NK-92 treated with Interleukin-12 subunit alpha and Interleukin-12 subunit beta, amount 100 ng/mL, for 24 hours (cell line): Measurements from ENCODE around the gene CAPN10.

Experiments used
- DNase-seq: peaks from one replicate; lab custom pipeline; 2025; lab: John Stamatoyannopoulos, UW

Gene CAPN10

DNA sequence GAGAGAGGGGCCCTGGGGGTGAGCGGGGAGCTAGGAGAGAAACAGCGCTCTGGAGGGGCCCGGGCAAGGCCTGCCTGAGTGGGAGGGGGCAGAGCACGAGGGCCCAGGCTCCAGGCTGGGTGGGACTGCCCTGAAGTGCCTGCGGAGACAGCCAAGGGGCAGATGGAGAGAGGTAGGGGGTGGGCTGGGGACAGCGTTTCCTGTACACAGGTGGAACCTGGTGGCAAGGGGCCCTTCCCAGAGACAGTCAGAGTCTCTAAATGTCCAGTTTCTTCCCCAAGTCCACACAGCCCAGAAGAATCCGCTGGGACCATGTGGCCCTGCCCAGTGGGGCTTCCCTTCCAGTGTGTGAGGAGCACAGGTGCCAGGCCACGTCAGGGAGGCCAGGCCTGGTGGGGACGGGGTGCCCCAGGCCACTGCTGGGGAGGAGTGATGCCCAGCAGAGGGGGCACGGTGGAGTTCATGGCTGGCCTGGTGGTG is 37.0 kb downstream of the CAPN10 start:
- DNase-seq = no peak

DNA sequence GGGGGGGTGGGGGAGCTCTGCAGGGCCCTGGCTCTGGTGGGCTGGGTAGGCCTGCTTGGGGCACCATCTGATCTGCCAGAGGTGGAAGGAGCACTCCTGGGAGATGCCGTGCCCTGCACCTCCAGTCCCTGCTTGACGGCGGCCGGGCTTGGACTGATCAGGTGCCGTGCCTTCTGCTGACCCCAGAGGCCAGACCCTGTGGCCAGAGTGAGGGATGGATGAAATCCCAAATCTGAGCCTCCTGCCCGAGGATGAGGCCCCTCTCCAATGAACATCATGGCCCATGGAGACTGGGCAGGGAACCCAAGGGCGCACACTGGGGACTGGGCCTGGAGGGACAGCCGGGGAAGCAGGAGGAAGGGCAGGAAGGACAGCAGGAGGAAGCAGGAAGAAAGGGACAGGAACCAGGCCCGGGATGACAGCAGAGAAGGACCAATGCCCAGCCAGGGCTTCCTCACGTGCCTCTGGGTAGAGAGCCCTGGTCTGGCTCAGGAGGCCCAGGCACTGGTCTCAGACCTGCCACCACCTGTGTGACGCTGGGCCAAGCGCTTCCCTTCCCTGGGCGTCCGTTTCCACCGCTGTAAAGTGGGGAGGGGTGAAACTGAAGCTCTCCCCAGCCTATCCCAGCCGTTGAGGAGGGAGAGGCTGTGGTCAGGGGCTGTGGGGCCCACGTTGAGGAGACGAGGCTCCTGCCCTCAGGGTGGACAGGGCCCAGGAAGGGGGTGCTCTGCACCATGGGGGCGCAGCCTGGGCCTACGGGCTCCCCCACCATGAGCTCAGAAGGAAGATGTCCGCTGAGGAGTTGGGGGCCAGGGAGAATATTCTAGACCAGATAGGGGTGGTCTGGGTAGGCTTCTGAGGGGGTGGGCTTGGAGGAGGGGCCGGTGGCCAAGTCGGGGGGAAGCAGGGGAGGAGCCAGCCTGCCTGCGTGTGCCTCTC is 37.7 kb downstream of the CAPN10 start:
- DNase-seq = no peak

DNA sequence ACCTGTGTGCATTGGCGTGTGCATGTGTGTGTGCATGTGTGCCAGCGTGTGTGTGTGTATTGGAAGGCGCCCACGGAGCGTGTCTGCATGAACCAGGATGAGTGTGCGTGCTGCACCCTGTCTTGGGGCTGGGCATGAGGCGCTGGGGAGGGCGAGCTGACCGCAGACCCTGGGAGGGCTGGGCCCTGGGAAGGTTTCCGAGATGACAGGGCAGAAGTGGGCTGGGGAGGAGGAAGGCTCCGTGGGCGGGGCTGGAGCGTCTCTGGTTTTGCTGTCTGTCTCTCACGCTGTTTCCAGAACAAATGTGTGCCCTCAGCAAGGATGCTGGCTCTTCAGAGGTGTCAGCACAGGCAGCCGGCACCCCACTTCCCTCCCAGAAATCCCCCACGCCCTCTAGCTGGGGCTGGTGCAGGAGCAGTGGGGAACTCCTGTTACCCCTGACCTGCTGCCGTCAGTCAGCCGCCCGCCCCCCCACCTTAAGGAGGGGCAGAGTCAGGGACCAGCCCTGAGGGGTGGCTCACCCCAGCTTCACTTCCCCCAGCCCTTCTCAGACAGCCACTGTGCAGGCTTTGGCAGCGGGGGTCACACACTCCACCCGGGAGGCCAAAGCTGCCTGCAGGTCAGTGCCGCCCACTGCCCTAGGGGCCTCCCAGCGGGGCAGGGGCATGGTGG is 38.6 kb downstream of the CAPN10 start, which contains the start of gene GPR35:
Gene GPR35, plus strand, starts transcription at position 531 of the 672 bp plus-strand sequence. CDS start 4,473 bp downstream, outside the sequence.
- no peak for DNase-seq

DNA sequence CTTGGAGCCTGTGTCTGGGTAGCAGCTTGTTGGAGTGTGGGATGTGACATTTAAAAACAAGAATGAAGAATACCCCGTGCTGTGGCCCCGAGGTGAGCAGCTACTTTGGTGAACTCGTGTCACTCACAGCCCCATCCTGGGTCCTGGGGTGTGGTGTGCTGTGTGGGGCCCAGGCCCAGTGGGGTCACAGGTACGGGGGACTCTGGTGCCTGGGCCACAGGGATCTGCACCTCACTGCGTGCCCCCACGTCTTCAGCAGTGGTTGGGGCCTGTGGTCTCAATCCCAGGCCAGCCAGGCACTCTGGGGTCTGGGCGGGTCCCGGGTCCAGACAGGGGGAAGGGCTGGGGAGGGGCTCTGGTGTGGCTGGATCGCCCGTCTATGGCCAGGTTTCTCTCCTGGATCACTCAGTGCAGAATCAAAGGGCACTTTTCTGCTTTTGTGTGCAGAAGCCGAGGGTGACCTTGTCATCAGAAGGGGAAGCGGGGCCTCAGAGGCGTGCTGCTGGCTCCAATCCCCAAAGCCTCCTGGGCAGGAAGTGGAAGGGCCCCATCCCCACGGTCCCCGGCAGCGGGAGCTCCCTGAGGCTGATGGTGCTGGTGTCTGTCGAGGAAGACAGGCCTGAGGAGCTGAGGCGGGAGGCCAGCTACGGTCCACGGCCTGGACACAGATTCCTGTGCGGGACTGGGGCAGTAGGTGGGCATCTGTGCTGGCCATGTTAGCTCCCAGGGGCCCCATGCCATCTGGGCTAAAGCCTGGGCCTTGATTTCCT is 40.2 kb downstream of the CAPN10 start:
- no peak for DNase-seq

DNA sequence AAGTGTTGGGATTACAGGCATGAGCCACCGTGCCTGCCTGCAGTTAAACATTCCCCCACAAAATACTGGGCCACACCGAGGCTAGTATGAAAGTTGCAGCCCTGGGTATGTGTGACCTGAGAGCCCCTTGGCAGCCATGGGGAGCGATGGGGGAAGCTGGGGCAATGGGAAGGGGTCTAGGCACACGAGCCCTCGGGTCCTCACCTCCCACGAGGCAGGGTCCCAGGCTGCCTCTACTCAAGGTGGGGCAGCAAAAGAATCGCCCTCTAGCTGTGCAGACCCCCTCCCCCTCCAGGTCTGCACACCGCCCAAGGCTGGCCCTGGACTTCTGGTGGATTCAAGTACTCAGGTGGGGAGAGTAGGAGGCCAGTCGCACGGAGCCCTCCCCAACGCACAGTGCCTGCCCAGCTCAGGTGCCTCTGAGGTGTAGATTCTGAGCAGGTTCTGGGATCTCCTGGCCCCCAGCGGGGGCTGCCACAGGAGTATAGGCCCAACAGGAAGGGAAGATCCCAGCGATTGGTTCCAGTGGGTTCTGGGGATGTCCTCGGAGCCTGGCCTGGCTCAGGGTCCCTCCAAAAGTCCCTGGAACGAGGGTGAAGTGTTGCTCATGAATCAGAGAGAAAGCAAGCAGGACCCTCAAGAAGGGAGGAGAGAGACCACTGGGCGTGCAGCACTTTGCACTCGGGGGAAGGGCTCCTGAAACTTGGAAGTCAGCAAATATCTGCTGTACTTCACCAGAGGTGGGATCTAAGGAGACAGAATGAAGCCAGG is 41.4 kb downstream of the CAPN10 start:
- DNase-seq = no peak

DNA sequence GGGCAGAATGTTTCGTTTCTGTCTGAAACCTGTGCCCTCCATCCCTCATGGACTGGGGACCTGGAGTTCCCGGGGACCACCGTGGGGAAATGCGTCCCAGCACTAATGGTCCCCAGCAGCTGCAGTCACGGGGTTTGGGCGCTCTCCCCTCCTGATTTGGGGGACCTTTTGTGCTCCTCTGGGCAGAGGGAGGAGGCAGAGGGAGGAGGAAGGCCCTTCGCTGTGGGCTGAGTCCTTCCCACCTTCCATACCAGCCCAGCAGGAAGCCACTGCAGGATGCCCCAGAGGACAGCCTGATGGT is 41.9 kb downstream of the CAPN10 start:
- DNase-seq = no peak

DNA sequence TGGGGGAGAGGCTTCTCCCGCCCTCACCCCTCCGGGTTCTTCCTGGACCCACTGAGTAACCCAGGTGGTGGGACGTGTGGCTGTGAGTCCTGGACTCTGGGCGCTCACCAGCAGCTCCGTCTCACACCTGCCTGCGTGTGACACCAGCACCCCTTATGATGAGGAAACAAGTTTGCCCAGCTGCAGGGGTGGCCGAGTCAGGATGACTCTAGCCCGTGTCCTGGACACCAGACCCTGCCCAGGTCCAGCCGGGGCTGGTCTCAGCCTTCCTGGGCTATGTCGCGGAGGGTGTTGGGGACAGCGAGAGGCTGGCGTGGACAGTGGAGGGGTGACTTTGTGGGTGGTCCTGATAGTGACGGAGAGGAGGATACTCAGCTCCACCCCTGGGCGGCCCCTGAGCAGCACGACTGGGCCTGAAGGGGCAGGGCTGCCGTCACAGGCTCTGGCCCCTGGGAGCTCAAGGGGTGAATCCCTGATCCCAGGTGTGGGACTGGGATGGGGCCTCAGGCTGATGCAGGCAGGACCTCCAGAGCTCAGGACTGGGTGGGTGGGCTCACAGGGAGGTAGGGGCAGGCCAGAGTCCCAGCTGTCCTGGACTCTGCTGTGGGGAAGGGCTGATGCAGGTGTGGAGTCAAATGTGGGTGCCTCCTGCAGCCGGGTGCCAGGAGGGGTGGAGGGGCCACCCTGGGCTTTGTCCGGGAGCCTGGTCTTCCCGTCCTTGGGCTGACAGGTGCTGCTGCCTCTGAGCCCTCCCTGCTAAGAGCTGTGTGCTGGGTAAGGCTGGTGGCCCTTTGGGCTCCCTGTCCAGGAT is 42.5 kb downstream of the CAPN10 start:
- no peak for DNase-seq

DNA sequence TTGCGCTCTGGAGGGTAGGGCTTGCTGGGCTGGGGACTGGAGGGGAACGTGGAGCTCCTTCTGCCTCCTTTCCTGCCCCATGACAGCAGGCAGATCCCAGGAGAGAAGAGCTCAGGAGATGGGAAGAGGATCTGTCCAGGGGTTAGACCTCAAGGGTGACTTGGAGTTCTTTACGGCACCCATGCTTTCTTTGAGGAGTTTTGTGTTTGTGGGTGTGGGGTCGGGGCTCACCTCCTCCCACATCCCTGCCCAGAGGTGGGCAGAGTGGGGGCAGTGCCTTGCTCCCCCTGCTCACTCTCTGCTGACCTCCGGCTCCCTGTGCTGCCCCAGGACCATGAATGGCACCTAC is 43.1 kb downstream of the CAPN10 start:
- DNase-seq = no peak

DNA sequence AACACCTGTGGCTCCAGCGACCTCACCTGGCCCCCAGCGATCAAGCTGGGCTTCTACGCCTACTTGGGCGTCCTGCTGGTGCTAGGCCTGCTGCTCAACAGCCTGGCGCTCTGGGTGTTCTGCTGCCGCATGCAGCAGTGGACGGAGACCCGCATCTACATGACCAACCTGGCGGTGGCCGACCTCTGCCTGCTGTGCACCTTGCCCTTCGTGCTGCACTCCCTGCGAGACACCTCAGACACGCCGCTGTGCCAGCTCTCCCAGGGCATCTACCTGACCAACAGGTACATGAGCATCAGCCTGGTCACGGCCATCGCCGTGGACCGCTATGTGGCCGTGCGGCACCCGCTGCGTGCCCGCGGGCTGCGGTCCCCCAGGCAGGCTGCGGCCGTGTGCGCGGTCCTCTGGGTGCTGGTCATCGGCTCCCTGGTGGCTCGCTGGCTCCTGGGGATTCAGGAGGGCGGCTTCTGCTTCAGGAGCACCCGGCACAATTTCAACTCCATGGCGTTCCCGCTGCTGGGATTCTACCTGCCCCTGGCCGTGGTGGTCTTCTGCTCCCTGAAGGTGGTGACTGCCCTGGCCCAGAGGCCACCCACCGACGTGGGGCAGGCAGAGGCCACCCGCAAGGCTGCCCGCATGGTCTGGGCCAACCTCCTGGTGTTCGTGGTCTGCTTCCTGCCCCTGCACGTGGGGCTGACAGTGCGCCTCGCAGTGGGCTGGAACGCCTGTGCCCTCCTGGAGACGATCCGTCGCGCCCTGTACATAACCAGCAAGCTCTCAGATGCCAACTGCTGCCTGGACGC is 43.6 kb downstream of the CAPN10 start:
- DNase-seq = no peak

DNA sequence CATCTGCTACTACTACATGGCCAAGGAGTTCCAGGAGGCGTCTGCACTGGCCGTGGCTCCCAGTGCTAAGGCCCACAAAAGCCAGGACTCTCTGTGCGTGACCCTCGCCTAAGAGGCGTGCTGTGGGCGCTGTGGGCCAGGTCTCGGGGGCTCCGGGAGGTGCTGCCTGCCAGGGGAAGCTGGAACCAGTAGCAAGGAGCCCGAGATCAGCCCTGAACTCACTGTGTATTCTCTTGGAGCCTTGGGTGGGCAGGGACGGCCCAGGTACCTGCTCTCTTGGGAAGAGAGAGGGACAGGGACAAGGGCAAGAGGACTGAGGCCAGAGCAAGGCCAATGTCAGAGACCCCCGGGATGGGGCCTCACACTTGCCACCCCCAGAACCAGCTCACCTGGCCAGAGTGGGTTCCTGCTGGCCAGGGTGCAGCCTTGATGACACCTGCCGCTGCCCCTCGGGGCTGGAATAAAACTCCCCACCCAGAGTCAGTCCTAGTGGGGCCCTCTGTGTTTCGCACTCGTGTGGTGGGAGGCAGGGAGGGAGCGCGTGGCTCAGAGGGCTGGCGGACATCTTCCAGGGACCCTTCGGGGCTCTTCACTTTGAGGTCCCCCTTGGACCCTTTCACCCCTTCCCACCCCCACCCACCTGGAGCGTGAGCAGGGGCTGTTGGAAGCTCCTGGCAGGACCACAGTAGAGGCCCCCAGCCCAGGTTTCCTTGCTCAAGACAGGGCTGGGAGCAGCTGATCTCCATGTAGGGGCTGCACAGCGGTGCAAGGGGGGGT is 44.4 kb downstream of the CAPN10 start:
- DNase-seq = no peak

DNA sequence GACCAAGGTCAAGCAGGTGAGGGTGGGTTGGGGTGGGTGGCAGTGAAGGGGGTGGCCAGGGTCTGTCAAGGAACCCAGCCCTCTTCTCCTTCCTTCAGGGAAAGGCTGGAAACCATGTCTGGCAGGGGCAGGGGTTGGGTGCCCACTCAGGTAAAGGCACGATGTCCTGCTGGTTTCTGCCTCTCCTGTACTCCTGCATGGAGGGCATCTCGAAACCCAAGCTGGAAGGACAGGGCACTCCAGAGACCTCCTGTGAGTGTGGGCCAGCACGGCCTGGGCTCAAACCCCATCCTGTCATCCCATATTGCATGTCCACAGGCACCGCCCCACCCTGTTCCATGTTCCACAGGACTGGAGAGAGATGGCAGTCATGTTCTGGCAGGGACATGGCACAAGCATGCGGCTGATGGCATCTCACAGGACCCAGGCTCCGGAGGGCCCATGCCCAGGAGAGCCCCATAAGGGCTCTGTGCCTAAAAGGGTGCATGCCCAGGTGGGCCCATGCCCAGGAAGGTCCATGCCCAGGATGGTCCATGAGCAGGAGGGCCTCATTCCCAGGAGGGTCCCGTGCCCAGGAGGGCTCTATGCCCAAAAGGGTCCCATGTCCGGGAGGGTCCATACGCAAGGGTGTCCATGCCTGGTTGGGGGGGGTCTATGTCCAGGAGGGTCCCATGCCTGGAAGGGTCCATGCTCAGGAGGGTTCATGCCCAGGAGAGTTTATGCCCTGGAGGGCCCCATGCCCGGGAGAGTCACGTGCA is 45.2 kb downstream of the CAPN10 start:
- no peak for DNase-seq

DNA sequence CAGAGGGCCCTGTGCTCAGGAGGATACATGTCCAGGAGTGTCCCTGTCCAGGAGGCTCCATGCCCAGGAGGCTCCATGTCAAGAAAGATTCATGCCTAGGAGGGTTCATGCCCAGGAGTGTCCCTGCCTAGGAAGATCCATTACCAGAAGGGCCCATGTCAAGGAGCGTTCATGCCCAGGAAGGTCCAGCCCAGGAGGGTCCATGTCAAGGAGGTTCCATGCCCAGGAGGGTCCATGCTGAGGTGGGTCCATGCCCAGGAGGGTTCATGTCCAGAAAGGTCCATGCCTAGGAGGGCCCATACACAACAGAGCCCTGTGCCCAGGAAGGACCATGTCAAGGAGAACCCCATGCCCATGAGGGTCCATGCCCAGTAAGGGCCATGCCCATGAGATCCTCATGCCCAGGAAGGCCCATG is 45.8 kb downstream of the CAPN10 start:
- no peak for DNase-seq

DNA sequence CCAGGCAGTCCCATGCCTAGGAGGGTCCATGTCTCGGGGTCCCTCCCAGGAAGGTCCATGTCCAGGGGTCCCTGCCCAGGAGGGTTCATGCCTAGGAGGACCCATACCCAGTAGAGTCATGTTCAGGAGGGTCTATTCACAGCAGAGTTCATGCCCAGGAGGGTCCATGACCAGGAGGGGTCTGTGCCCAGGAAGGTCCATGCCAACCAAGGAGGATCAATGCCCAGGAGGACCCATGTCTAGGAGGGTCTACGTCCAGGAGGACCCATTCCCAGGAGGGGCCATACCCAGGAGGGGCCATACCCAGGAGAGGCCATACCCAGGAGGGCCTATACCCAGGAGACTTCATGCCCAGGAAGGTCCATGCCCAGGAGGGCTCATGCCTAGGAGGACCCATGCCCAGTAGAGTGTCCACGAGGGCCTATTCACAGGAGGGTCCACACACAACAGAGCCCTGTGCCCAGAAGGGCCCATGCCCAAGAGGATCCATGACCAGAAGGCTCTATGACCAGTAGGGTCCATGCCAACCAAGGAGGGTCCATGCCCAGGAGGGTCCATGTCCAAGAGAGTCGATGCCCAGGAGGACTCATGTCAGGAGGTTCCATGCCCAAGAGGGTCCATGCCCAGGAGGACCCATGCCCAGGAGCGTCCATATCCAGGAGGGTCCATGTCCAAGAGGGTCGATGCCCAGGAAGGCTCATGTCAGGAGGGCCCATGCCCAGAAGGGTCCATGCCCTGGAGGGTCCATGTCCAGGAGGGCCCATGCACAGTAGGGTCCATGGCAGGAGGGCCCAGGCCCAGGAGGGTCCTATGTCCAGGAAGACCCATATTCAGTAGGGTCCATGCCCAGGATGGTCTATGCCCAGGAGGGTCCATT is 48.8 kb downstream of the CAPN10 start:
- DNase-seq = no peak

DNA sequence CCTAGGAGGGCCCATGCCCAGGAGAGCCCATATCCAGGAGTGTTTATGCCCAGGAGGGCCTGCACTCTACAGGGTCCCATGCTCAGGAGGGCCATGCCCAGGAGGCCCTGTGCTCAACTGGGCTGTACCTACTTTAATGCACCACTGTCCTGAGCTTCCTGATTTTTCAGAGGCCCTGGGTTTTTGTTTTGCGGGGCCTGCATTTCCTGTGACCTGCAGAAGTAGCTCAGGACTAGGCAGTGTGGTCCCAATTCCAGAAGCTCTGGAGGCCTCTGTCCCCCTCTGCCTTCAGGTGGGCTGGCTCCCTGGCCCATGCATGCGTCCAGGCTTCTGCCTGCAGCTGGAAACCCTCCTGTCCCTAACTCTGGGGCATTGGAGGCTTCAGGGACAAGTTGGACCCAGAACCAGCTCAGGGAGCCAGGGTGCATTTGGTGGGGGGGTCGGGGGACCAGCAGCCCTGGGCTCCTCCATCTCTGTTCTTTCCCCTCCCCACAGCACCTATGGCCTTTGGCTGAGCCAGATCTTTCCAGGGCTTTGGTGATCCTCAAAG is 49.5 kb downstream of the CAPN10 start:
- DNase-seq = no peak

DNA sequence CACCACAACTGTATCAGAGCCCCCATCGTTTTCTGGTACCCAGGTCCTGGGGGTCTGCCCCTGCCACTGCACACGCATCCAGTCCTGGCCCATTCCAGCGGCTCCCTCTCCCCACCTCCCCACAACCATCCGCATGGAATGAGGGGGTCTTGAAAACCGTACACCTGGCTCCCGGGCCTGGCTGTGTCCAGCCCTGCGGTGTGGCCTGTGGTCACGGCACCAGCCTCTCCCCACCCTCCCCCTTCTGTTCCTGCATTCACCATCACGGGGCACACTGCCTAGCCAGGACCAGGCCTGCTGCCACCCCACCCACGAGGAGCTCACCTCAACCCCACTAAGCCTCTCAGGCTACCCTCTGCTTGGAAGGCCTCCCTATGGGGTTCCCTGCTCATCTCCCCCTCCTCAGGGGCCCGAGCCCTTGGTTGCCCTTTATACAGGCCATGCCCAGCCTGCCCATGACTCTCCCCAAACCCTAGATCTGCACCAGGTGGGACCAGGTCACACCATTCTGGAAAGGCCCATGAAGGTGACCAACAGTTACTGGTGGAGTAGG is 50.1 kb downstream of the CAPN10 start:
- no peak for DNase-seq

DNA sequence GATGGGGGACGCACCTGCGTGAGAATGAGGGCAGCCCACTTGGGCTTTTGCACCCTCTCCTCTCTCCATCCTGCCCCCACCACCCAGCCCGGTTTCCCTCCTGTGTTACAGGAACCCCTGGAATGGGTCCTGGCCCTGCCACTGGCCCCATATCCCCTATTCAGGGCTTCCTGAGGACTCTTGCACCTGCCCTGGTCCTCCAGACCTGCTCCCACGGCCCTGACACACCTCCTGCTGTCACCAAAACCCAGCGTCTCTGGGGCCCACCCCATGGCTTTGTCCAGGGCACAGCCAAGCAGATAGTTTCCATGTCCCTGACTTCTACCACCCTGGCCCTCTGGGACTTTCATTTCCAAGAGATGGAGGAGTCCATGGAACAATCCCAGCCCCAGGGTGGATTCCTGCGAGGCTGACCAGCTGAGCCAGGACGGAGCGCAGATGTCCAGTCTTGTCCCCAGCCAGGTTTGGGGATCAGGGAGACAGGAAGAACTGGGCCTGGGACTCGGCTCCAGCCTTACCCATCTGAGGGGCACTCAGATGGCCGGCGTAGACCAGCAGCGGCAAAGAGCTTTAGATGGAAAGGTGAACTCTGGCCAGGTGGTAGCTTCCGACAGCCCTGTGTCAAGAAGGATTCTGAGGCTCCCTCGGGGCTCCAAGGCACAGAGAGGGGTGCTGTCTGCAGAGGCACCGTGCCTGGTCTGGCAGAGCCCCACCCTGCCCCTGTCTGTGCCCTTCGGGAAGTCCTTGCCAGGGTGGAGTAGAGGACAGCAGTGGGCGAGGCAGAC is 50.8 kb downstream of the CAPN10 start:
- DNase-seq = no peak
